HK-2 (cell line): ENCODE data around the gene WDR70.
"Not testable (repeated sequence)": the region's sequence is repeated elsewhere in the genome, so short reads cannot be mapped to it uniquely, and the experiment has no call there.

ENCODE experiments used
- DNase-seq: peaks from one replicate; pipeline ENCODE4 v3.0.0-alpha.2; 2018; ENCODE audit not compliant: unreplicated experiment

WDR70 gene

DNA sequence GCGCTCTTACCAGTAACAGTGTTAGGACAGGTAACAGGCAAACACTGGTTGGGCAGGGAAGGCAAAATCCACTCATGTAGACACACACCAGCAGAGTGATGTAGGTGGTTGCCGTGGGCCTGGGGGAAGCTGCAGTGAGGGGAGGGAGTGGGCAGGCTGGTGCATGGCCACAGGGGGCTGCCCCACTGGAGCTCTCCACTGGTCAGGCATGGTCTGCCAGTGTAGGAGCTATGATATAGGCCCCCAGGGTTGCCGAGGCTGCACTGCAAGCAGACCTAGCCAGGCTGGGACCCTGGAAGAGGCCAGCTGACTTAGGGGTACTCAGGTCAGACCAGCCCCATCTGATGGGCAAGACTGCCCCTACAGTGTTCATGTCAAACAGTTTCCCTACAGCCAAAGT lies 306.1 kb downstream of the WDR70 start:
- DNase-seq: no peak

DNA sequence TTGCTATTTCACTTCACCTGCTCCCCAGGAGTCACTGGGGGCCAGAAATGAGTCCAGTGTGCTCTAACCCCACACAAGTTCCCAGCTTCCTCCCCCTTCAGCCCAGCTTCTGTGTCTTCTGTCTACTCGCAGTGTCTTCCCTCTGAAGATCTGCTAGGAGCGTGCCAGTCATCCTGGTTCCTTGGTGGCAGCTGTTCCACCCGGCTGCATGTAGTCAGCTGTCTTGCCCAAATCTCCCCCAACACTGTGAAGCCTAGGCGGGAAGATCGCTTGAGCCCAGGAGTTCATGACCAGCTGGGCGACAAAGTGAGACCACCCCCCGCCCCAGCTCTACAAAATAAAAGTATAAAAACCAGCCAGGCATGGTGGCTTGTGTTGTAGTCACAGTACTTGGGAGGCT lies 306.7 kb downstream of the WDR70 start:
- no peak for DNase-seq

DNA sequence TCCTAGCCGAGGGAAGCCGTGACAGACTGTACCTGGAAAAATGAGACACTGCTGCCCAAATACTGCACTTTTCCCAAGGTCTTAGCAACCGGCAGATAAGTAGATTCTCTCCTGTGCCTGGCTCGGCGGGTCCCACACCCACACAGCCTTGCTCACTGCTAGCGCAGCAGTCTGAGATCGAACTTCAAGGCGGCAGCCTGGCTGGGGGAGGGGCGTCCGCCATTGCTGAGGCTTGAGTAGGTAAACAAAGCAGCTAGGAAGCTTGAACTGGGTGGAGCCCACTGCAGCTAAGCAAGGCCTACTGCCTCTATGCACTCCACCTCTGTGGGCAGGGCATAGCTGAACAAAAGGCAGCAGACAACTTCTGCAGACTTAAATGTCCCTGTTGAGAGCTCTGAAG lies 309.8 kb downstream of the WDR70 start:
- DNase-seq: not testable (repeated sequence)

DNA sequence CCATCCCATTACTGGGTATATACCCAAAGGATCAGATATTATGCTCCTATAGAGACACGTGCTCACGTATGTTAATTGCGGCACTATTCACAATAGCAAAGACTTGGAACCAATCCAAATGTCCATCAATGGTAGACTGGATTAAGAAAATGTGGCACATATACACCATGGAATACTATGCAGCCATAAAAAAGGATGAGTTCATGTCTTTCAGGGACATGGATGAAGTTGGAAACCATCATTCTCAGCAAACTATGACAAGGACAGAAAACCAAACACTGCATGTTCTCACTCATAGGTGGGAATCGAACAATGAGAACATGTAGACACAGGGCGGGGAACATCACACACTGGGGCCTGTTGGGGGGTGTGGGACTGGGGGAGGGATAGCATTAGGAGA lies 315.2 kb downstream of the WDR70 start:
- DNase-seq: not testable (repeated sequence)

DNA sequence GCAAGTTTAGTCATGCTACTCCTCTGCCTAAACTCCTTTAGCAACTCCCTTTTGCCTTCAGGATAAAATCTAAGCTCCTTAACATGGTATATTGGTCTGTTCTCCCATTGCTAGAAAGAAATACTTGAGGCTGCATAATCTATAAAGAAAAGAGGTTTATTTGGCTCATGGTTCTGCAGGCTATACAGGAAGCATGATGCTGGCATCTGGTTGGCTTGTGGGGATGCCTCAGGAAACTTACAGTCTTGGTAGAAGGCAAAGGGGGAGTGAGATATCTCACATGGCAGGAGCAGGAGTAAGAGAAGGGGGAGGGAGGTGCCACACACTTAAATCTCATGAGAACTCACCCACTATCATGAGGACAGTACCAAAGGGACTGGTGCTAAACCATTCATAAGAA lies 315.7 kb downstream of the WDR70 start:
- DNase-seq: no peak

DNA sequence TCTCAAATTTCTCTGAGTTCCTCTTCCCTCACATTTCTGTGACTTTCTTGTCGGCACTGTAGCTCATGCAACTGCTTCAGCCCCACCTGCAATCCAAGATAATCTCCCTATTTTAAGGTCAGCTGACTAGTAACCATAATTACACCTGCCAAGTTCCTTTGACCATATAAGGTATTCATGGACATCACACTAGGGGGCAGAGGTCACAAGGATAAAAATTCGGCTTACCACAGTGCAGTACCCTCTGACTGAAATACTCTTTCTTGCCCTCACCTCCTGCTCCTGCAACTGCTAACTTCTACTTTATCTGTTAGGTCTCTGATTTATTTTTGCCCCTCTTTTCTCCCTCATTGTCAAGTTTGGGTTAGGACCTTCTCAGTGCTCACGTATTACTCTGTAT lies 316.5 kb downstream of the WDR70 start:
- no peak for DNase-seq

DNA sequence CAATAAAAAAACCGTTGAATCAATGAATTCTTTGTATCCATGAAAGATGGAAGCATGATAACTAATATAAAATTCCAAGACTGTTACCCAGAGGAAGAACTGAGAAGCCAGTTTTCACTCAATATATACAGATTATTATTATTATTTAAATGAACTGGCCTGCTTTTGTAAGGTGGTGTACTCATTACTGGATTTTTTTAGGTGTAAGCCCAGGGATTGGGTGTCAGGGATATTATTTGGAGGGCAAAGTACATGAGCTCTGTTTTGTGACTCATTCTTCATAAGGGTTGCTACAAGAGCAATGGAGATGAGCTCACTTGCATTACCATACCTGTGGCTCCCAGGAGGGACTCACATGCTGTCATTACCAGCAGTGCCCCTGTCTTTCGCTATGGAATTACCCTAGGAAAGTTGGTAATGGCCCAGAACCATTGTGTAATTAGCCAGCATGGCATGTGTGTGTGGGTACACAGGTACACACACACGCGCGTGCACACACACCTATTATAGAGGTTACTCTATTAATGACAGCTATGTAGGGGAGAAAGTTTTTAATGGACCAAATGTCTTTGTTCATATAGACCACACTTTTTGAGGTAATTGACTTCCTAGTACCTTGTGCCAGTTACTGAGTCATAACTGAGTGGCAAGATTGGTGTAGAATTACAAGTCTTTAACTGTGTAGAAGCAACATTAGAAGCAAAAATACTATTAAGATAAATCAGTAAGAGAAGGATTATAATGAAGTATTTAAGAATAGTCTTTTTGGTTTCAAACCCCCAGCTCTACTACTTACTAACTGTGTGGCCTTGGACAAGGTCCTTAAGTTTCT lies 317.3 kb downstream of the WDR70 start:
- peak; percentile 50 for DNase-seq

DNA sequence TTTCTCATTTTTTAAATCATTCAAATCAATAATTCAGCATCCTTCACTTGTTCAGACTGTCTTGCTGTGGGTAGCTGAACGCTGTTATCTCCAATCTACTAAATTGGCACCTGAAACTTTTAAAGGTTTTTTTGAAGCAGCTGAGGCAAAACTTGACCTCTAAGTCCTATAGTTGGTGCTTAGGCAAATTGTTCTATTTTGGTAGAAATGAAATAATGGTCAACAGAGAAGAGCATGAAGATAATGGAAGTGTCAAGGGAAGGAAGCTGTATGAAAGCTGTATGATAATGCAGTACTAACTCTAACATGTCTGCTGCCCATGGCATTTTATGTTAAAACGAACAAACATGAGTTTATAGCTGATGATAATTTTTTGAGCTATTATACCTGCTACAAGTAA lies 322.8 kb downstream of the WDR70 start:
- no peak for DNase-seq

DNA sequence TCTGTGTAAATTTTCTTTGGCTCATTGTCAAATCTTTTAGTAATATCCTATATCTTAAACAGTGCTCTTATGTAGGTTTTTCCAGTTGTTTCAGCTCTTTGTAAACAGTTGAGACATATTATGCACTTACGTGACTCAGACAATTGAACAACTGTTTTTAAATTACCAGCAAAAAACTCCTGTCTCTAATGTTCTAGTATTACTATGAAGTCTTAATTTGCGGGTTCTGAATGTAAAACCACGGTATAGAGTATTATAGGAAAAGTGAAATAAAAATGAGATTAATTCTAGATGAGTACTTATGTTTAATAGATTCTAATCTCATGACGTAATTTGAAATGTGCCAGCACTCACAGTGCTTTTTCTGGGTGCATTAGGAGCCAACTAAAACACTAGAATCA lies 324.7 kb downstream of the WDR70 start:
- DNase-seq: no peak

DNA sequence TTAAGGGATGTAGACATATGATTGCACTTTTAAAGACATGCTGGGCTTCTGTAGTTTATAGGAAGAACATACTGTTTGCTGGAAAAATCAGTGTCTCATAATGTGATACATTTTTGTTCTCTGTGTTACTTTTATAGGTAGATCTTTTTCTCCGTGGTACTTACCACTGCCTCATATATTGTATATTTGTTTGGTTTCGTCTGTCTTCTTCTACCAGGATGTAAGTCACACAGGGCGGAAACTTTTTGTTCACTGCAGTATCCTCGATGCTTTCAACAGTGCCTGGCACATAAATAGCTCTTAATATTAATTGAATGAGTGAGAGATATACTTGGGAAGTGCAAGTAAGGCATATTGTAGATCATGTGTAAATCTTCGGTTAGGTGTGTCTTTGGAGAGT lies 325.3 kb downstream of the WDR70 start:
- DNase-seq: no peak

DNA sequence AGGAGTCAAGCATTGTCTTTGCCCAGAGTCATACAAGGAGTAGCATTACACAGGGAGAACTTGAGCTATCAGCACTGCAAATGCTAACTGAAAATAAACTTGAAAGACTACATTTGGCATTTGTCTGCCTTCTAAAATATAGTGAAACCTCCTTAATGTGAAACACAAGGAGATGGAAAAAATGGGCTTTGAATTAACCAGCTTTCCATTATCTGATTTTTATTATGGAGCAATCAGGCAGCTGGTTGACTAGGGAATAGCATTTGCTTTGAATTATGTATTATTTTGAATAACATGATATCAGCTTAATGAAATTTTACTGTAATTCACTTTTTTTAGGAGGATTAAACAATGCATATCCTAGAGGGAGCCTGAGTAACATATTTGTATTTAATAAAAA lies 329.9 kb downstream of the WDR70 start:
- DNase-seq: no peak

DNA sequence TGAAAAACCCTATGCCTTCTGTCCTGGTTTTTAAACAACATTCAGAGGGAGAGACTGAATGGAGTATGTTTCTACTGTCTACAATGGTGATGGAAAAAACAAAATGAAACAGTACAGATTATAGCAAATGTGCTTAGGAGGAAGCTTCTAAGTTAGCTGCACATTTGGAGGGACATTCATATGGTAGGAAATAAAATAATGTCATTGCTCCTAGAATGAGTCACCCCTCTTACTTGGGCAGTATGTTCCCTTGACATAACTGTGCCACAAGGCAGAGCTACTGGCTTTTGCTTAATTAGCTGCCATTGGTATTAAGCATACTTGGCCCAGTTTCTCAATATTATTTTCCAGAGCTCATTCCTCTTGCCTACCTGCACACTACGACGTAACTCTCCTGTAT lies 331.8 kb downstream of the WDR70 start:
- no peak for DNase-seq

DNA sequence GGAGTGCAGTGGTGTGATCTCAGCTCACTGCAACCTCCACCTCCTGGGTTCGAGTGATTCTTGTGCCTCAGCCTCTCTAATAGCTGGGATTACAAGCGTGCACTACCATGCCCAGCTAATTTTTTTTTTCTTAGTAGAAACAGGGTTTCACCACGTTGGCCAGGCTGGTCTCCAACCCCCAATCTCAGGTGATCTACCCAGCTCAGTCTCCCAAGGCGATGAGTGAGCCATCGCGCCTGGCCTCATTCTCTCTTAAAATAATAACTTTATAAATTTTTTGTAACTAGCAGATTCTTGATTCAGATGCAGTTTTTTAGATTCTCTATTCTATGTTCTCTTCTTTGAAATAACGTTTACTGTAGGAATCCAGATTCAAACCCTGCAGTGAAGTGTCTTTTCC lies 333.6 kb downstream of the WDR70 start:
- no peak for DNase-seq

DNA sequence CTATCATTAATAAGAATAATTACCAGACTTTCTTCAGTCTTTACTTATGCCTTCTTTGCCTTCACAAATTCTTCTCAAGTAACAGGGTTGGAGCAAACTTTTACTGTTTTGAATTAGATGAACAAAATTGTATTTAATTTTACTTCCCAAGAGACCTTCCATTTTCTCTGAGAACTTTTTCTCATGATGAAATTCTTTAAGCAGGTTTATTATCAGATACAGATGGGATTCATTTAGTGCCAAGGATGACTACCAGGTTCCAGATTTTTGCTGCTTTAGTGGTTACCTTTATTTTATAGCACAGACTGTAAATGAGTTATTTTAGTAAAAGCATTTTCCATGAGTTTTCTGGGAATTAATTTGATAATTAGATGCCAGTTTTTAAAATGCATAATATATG lies 335.6 kb downstream of the WDR70 start:
- no peak for DNase-seq

DNA sequence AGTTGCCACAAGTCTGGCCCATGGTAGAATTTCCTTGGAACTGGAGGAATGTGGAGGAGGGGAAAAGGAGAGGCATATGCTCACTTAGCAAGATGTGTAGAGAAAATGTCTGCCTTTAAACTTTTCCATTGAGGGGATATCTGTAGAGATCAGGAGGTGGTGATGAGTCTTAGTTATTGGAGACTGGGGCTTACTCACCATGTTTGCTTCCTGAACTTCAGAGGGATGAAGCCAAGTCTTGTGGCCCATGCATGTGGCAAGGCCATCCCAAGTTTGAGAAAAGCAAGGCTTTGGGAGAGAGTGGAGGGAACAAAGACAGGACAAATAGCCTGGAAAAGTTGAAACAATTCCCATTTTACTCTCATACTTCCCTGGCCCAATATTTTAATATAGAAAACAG lies 336.2 kb downstream of the WDR70 start:
- DNase-seq: no peak

DNA sequence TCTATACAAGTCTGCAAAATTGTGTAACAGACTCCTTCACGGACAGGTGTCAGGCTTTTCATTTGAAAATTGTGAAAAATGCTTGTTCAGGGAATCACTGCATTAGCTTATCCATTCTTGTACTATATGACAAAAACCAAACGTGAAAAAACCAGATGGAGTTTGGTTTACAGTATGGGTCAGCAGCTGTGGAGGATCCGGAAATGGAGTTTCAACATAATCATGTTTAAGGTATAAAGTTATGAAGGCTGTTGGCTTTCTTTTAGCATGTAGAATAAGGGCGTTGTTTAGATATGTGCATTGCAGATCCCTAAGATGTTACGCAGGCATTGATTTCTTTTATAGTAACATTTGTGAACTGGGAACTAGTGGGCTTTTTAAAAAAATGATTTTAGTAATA lies 336.9 kb downstream of the WDR70 start:
- DNase-seq: no peak

DNA sequence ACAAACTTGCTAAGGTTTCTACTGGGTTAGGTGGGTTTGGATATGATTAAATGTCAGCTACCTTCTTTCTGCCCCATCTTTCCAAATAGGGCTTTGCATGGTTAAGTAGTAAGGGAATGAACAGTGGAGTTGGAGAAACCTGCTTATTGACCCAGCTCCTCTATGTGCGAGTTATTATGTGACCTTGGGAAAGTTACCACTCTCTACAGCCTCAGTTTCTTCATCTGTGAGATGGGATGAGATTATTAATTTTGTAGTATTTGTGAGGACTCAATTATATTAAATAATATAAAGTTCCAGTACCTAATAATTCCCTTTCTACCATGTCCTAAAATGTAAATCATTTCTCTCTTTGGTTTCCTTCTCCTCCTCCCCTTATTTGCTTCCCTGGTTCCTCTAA lies 337.3 kb downstream of the WDR70 start:
- no peak for DNase-seq

DNA sequence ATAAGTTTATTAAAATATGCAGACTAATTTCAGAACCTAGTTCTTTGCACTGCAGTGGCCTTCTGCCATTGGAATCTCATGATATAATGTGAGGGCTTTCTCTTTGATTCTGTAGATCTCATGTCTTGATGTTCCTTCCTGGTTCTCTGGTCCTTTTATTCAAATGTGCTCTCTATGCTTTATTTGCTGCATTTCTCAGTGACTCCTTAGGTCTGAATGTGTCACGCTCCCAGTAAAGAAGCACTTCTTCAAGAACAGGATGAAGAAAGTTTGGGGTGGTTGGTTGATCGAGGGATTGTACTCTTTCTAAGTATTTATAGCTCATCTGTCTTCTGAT lies 338.1 kb downstream of the WDR70 start:
- no peak for DNase-seq

DNA sequence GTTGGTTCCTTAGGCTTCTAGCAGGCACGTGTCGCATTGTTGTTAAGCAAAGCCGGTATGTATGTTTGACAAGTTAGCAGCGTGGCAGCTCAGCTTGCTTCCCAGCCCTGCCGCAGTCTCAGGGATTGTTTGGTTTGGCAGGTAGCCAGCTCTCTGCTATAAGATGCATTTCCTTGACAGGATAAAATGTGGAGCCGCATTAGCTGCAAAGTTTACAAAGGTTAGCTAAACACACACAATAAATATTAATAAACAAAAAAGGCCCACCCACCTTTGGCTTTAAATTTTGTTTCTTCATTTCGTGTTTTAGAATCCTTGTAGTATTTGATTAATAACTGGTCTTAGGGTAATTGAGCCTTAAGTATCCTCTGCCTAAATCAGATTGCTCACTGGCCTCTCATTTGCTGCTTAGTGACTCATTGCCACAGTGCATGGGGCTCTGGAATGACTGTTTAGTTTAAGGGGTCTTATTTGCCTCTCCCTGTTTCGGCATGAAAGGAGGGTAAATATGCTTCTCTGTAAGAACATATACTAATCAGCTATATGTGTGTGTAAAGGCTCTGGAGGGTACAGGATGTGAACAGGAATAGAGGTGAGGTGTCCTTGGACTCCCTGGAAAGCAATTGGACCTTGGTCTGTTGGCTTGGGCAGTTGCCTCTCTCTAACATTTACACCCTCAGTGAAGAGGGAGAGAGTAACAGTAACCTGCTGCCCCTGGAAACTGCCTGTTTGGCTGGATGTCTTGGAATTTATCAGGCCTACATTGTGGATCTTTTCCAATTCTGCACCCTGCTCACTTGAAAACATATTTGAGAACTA lies 338.7 kb downstream of the WDR70 start:
- peak; percentile 65 for DNase-seq

DNA sequence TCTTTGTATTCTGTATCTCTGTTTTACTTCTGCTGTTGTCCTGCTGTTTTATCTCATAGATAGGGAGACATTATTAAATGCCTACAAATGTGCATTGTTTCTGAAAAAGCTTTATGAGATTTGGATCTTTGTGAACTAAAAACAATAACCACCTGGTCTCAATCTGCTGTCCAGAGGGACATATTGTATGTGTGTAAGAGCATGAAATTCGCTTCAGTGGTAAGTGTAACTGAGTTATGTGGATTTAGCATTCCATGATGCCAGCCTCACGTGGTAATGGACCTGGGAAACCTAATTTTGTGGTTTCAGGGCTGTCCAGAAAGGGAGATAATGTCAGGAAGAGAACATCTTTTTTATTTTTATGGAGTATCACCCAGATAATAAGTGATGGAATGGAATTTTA lies 341.4 kb downstream of the WDR70 start:
- no peak for DNase-seq

DNA sequence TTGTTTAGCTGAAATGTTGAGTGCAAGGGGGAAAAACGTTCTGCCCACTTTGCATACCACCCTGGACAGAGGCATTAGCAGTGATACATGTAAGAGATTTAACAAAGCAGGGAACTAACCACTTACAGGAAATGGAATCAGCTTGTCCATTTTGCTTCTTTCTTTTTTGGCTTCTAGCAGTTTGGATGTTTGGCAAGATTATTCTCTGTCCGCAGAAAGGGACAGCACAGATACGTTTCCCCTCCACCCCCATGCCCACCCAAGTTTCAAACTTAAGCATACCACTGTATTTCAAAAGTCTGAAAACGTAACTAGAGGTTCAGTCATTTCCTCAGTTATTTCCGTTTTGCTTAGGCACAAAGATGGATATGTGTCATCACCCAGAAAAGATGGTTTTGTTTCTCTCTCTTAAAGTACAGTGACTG lies 342.3 kb downstream of the WDR70 start:
- no peak for DNase-seq

DNA sequence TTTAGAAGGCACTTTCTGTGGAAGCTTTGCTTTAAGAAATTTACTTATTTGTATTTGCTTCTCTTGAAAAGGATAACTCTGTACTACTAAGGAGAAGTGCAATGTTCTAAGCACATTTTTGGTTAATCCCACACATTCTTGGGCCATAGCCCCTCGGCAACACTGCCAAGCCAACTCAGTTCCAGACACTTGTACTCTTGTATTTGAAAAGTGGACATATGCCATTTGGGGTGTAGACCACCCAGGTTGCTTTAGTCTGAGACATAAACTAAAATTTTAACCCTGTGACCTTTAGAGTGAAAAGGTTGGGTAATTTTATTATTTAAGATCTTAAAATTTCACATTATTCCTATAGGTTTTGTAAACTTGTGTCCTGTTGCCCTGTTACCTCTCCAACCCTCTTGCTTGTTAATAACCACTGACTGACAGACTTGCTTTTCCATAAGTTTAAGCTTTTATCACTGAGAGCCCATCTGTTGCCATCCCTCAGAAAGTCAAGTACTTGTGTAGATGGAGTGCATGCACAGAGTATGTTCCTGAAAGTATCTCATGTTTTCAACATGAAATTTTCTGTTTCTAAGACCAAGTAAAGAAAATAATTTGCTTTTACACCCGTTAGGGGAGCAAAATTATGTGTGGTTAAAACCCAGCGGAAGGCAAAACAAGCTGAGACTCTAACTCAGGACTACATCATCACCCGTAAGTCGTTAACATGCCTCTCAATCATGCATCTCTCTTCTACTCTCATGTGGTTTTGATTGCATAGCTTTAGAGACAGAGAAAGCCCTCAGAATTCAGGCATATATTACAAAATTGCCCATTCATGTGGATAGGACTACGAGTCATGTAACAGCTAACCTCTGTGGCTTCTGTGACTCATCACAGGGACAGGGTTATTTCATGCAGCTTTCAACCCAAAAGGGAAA lies 343.4 kb downstream of the WDR70 start:
- DNase-seq: no peak
